Neural progenitor cell (in vitro differentiated cells): ENCODE results near the gene FOXD3.

ENCODE experiments used
- EZH2 ChIP-seq: fragments of 200-600 bp; sonication (generic); IDR thresholded peaks from 2 replicates; pipeline ENCODE4 v1.6.1; 2017; ENCODE audit warnings: antibody characterized with exemption, mild to moderate bottlenecking, moderate library complexity
- EZH2phosphoT487 ChIP-seq: fragments of 200-600 bp; sonication (generic); IDR thresholded peaks from 2 replicates; pipeline ENCODE4 v1.6.1; 2017; ENCODE audit warnings: antibody characterized with exemption
- TF ChIP-seq, protein P1 (sequence below): fragments of 200-600 bp; sonication (generic); IDR thresholded peaks from 2 replicates; pipeline ENCODE4 v1.5.1; 2017; ENCODE audit warnings: antibody characterized with exemption, mild to moderate bottlenecking

DNA sequence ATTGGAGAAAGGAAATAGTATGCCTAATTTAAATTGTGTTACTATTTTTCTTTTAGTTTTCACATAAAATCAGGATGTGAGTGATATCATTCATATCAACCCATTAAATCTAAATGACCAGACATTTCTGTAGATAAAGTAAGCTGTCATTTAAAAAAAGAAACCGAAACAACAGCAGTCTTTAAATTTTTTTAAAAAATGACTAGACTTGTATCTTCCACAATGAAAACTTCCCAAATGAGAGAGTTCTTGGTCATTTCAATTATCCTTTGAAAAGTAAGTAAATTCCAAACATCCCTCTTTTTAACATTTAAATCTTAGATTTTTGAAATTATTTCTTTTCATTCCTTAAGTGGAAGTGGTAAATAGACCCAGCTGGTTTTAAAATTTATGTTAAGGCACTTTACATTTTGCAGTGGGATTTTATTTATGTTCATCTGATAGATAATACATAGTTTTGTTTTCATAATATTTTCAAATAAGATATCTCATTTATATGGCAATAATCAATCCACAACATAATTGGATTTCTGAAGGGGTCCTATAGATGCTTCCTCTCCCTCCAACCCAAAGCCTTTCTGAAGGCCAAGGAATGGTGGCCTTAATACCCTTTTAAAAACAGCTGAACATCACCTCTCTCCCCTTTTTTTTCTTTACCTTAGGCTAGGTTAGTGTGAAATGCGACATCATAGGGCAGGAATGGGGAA, 3.1 kb downstream of the FOXD3 start:
- TF ChIP-seq EZH2 (no peak), EZH2phosphoT487 (no peak)
- TF ChIP-seq, protein P1, sequence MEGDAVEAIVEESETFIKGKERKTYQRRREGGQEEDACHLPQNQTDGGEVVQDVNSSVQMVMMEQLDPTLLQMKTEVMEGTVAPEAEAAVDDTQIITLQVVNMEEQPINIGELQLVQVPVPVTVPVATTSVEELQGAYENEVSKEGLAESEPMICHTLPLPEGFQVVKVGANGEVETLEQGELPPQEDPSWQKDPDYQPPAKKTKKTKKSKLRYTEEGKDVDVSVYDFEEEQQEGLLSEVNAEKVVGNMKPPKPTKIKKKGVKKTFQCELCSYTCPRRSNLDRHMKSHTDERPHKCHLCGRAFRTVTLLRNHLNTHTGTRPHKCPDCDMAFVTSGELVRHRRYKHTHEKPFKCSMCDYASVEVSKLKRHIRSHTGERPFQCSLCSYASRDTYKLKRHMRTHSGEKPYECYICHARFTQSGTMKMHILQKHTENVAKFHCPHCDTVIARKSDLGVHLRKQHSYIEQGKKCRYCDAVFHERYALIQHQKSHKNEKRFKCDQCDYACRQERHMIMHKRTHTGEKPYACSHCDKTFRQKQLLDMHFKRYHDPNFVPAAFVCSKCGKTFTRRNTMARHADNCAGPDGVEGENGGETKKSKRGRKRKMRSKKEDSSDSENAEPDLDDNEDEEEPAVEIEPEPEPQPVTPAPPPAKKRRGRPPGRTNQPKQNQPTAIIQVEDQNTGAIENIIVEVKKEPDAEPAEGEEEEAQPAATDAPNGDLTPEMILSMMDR = no peak
